Spleen (tissue), 7 donors: Measurements from ENCODE around the gene ZC3H13.

Experiments used
- CTCF ChIP-seq, 11 experiments: fragments of 200-600 bp in 7 of 11; fragments of 450-650 bp in 4 of 11; sonication (generic) in 4 of 11; IDR thresholded peaks in 8 of 11; conservative IDR thresholded peaks in 3 of 11; 1 replicate in 7 of 11; 2 replicates in 4 of 11; pipeline versions ENCODE4 v1.4.0 to v1.8.0; 2016 to 2021; ENCODE audit warnings: antibody characterized with exemption in 11 of 11, inconsistent platforms in 4 of 11, mild to moderate bottlenecking in 1 of 11
- POLR2A ChIP-seq, 3 donors: fragments of 450-650 bp; IDR thresholded peaks; one replicate each; pipeline ENCODE4 v1.5.1; 2017; ENCODE audit warnings: antibody characterized with exemption in 3 of 3, mild to moderate bottlenecking in 1 of 3
- donor health status: DM: no; HTN: no; CAD: no; lungs with moderate emphysema.
- donor health status: DM: no; HTN: no; CAD: no.
- donor health status: DM: no; HTN: no; CAD: no.

GRCh38 chr13:45933203-45933908 is 119.2 kb downstream of the ZC3H13 start:
- no peak for TF ChIP-seq POLR2A (IDR thresholded peaks at IDR 0.05)
- TF ChIP-seq CTCF (IDR thresholded peaks at IDR 0.05 in 8 of 11, conservative IDR thresholded peaks at IDR 0.05 in 3 of 11) = no peak
